Progenitor cell of endocrine pancreas (in vitro differentiated cells): ENCODE data around the gene LAG3. TPM values are rescaled to one million over a fixed set of nuclear protein-coding genes. Genes with fewer than 3 reads are reported as not detected.

ENCODE experiments used
- DNase-seq: peaks from one replicate; pipeline ENCODE4 v3.0.0; 2021; ENCODE audit warnings: low spot score; ENCODE audit not compliant: unreplicated experiment
- H3K27ac Mint-ChIP-seq: 2 replicates; pipeline ENCODE4 v1.8.0; 2021; ENCODE audit warnings: mild to moderate bottlenecking, moderate library complexity, mixed read lengths
- H3K27me3 Mint-ChIP-seq: 2 replicates; pipeline ENCODE4 v1.8.0; 2021; ENCODE audit warnings: mixed read lengths
- H3K36me3 Mint-ChIP-seq: 2 replicates; pipeline ENCODE4 v1.8.0; 2022; ENCODE audit warnings: mixed read lengths; ENCODE audit not compliant: insufficient read depth
- H3K4me1 Mint-ChIP-seq: 2 replicates; pipeline ENCODE4 v1.8.0; 2021; ENCODE audit warnings: low read depth, mixed read lengths
- H3K4me3 Mint-ChIP-seq: 2 replicates; pipeline ENCODE4 v1.8.0; 2021; ENCODE audit warnings: low read depth, mild to moderate bottlenecking, moderate library complexity, mixed read lengths
- H3K9me3 Mint-ChIP-seq: 2 replicates; pipeline ENCODE4 v1.8.0; 2021; ENCODE audit warnings: low read depth, mixed read lengths
- total RNA-seq: library from RNA; stranded (reverse); gene quantifications from 2 replicates; pipeline ENCODE4 v1.2.1, GENCODE V29; 2021
- TF ChIP-seq, protein P1 (sequence below): fragments of 200-600 bp; sonication (generic); IDR thresholded peaks from one replicate; pipeline ENCODE4 v1.5.0; 2021; ENCODE audit warnings: antibody characterized with exemption, mild to moderate bottlenecking; ENCODE audit not compliant: unreplicated experiment

LAG3 gene
- total RNA-seq, 1 donor from 2014 or later: 2.2 TPM

DNA sequence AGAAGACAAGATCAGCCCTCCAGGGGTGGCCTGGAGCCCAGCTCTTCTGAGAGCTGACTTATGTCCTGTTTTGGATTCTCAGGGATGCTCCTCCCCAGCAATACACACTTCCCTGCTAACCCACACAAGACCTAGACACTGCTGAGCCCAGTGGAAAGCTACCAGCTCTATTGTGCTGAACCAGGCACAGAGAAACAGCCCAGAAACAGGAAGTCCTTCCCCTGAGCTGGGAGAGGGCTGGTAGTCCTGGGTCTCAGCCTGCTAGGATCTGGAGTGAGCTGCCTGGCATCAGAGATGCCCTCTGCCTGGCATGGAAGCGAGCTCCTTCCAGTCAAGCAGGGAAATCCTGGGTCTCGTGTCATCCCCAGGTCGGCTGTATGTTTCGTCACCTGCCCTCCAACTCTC is 1.2 kb upstream of the LAG3 start:
- H3K4me3 Mint-ChIP-seq: no peak overlapping the region
- TF ChIP-seq, protein P1, sequence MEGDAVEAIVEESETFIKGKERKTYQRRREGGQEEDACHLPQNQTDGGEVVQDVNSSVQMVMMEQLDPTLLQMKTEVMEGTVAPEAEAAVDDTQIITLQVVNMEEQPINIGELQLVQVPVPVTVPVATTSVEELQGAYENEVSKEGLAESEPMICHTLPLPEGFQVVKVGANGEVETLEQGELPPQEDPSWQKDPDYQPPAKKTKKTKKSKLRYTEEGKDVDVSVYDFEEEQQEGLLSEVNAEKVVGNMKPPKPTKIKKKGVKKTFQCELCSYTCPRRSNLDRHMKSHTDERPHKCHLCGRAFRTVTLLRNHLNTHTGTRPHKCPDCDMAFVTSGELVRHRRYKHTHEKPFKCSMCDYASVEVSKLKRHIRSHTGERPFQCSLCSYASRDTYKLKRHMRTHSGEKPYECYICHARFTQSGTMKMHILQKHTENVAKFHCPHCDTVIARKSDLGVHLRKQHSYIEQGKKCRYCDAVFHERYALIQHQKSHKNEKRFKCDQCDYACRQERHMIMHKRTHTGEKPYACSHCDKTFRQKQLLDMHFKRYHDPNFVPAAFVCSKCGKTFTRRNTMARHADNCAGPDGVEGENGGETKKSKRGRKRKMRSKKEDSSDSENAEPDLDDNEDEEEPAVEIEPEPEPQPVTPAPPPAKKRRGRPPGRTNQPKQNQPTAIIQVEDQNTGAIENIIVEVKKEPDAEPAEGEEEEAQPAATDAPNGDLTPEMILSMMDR: no peak

DNA sequence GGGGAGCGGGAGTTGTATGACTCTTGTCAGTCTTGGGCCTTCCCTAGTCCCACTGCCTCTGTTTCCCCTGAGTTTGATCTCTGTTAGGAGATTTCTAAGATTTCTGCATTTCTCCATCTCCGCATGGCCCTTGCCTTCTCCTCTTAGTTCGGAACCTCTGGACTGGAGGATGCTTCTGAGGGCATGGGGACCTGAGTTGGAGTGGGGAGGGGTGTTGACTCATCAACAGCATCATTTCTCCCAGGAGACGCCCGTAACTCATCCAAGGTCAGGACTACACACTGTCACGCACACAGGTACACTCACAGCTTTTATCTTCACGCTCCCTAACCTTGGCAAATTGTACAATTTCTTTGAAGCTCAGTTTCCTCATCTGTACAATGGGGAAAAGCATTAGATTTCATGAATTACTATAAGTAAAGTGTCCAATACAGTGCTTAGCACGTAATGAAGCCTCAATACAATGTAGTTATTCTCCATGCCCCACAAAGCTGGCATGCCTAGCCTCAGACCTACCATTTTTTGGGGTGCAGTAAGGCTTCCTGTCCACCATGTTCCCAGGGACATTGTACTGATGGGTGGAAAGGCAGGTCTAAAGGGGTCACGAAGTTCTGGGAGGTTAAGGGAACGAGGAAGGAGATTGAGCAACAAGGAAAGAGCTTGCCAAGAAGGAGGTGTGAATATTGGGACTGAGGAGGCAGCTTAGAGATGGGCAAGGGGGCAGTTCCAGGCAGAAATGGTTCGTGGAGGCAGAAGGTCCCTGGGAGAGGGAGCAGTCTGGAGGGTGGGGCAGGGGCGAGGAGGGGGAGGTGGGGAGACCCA is 600 bp upstream of the LAG3 start:
- TF ChIP-seq, protein P1: no peak
- Mint-ChIP-seq H3K4me3 (no peak overlapping the region), H3K9me3 (no peaks in the 10 kb centered on the region), H3K36me3 (peaks cover 26% of the 10 kb centered on the region), H3K27me3 (peaks cover 52% of the 10 kb centered on the region), H3K27ac (no peak overlapping the region), H3K4me1 (peaks cover 49% of the 10 kb centered on the region)
- DNase-seq: no peak

More for the DNA sequence above, 1.2 kb upstream of the LAG3 start:
- Mint-ChIP-seq H3K27me3 (peaks cover 46% of the 10 kb centered on the region), H3K4me1 (peaks cover 44% of the 10 kb centered on the region), H3K36me3 (peaks cover 26% of the 10 kb centered on the region), H3K9me3 (no peaks in the 10 kb centered on the region), H3K27ac (no peak overlapping the region)
- no peak for DNase-seq

DNA sequence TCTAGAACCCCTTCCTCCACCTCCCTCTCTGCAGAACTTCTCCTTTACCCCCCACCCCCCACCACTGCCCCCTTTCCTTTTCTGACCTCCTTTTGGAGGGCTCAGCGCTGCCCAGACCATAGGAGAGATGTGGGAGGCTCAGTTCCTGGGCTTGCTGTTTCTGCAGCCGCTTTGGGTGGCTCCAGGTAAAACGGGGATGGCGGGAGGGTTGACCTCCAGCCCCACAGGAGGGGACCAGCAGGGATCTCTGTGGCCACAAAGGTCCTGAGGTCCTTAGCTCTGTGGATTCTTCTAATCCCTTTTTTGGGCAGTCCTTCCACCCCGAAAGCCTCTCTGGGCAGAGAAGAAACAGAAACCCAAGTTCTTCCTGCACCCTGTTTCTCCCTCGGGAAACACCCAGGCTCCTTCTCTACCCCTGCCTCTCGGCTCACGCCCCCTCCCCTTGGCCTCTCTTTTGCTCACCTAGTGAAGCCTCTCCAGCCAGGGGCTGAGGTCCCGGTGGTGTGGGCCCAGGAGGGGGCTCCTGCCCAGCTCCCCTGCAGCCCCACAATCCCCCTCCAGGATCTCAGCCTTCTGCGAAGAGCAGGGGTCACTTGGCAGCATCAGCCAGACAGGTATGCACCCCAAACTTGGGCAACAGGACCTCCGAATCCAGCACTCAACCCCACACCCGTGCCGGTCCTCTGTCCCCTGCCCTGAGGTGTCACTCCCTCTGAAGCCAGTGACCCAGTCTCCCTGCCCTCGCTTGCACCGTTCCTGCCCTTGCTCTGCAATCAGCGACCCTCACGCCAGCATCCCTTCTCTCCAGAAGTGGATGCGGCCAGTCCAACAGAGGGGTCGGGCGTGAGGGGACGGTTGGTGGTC is 638 bp downstream of the LAG3 start:
- Mint-ChIP-seq H3K4me1 (peaks cover 44% of the 10 kb centered on the region), H3K36me3 (peaks cover 26% of the 10 kb centered on the region), H3K9me3 (no peaks in the 10 kb centered on the region), H3K27me3 (peaks cover 65% of the 10 kb centered on the region), H3K27ac (no peak overlapping the region), H3K4me3 (no peak overlapping the region)
- no peak for DNase-seq
- TF ChIP-seq, protein P1: no peak

DNA sequence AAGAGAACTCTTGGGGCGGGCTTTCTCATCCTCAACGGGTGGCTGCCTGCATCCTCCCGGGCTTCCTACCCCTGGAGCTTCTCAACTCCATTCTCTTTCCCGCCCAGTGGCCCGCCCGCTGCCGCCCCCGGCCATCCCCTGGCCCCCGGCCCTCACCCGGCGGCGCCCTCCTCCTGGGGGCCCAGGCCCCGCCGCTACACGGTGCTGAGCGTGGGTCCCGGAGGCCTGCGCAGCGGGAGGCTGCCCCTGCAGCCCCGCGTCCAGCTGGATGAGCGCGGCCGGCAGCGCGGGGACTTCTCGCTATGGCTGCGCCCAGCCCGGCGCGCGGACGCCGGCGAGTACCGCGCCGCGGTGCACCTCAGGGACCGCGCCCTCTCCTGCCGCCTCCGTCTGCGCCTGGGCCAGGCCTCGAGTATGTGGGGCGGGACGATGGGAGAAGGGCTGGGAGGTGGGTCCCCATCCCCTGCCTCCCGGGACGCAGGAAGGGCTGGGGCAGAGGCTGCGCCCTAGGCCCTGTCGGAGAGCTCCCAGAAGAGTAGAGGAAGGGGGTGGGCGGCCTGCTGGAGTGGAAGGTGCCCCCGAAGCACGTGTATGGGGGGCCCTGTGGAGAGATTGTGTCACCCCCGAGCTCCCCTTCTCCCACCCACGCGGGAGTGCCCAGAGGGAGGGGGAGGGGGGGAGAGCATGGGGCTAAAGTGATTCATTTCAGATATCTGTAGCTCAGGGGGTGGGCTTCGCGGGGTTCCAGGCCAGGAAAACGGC is 1.5 kb downstream of the LAG3 start:
- no peak for DNase-seq
- TF ChIP-seq, protein P1: no peak
- Mint-ChIP-seq H3K4me3 (no peak overlapping the region), H3K9me3 (no peaks in the 10 kb centered on the region), H3K4me1 (peaks cover 44% of the 10 kb centered on the region), H3K27me3 (peaks cover 73% of the 10 kb centered on the region), H3K36me3 (peaks cover 26% of the 10 kb centered on the region), H3K27ac (no peak overlapping the region)

DNA sequence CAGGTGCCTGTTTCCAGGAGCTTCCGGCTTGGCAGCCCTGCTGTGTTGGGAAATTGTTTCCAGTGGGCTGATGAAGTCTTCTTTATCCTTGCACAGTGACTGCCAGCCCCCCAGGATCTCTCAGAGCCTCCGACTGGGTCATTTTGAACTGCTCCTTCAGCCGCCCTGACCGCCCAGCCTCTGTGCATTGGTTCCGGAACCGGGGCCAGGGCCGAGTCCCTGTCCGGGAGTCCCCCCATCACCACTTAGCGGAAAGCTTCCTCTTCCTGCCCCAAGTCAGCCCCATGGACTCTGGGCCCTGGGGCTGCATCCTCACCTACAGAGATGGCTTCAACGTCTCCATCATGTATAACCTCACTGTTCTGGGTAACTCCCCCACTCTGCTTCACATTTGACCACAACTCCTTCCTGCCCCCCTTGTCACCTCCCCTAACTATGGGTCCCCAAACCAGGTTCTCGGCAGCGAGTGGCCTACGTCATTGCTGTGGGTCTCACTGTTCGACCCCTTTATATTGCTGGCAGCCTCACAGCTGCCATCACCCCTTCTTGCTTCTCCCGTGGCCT is 2.3 kb downstream of the LAG3 start:
- Mint-ChIP-seq H3K9me3 (no peaks in the 10 kb centered on the region), H3K36me3 (peaks cover 23% of the 10 kb centered on the region), H3K4me1 (peaks cover 39% of the 10 kb centered on the region), H3K27me3 (peaks cover 74% of the 10 kb centered on the region), H3K4me3 (no peak overlapping the region), H3K27ac (no peak overlapping the region)
- TF ChIP-seq, protein P1: no peak
- no peak for DNase-seq
